H9 (cell line): Measurements from ENCODE around the gene TTN. TPM values are rescaled to one million over a fixed set of nuclear protein-coding genes. Genes with fewer than 3 reads are reported as not detected.

Source experiments
- DNase-seq: peaks from one replicate; pipeline ENCODE4 v3.0.0-alpha.2; 2017
- H2AFZ ChIP-seq: one replicate; pipeline ENCODE4 v1.6.1; 2013; ENCODE audit warnings: mild to moderate bottlenecking, low read length, control low read depth, moderate library complexity
- H2AK5ac ChIP-seq: 2 replicates; pipeline ENCODE4 v1.6.1; 2013; ENCODE audit warnings: low read length, control low read depth, mixed read lengths; ENCODE audit not compliant: insufficient read length
- H2BK120ac ChIP-seq: one replicate; pipeline ENCODE4 v1.6.1; 2013; ENCODE audit warnings: low read depth, mild to moderate bottlenecking, low read length, control low read depth, inconsistent platforms; ENCODE audit not compliant: poor library complexity, severe bottlenecking
- H2BK12ac ChIP-seq: 2 replicates; pipeline ENCODE4 v1.6.1; 2013; ENCODE audit warnings: low read length, control low read depth, mixed read lengths, low read depth; ENCODE audit not compliant: insufficient read length
- H2BK15ac ChIP-seq: 2 replicates; pipeline ENCODE4 v1.6.1; 2013; ENCODE audit warnings: low read depth, low read length, control low read depth
- H2BK20ac ChIP-seq: one replicate; pipeline ENCODE4 v1.6.1; 2013; ENCODE audit warnings: low read depth, mild to moderate bottlenecking, low read length, control low read depth, inconsistent platforms; ENCODE audit not compliant: poor library complexity, severe bottlenecking
- H2BK5ac ChIP-seq: 2 replicates; pipeline ENCODE4 v1.6.1; 2013; ENCODE audit warnings: low read length, control low read depth, mixed read lengths; ENCODE audit not compliant: insufficient read length
- H3K14ac ChIP-seq: 2 replicates; pipeline ENCODE4 v1.6.1; 2013; ENCODE audit warnings: low read length, control low read depth; ENCODE audit not compliant: insufficient read depth
- H3K18ac ChIP-seq: 2 replicates; pipeline ENCODE4 v1.6.1; 2013; ENCODE audit warnings: low read depth, mild to moderate bottlenecking, mixed read lengths, low read length, control low read depth; ENCODE audit not compliant: insufficient read length
- H3K23ac ChIP-seq: 2 replicates; pipeline ENCODE4 v1.6.1; 2013; ENCODE audit warnings: low read length, control low read depth, mixed read lengths, low read depth; ENCODE audit not compliant: insufficient read length
- H3K23me2 ChIP-seq: 2 replicates; pipeline ENCODE4 v1.6.1; 2013; ENCODE audit warnings: low read depth, mild to moderate bottlenecking, mixed read lengths, low read length, control low read depth; ENCODE audit not compliant: insufficient read length, poor library complexity, severe bottlenecking
- H3K27ac ChIP-seq: 2 replicates; pipeline ENCODE4 v1.5.1; 2013; ENCODE audit warnings: low read length, control low read depth, mixed read lengths, low read depth; ENCODE audit not compliant: insufficient read length
- H3K27me3 ChIP-seq: 2 replicates; pipeline ENCODE4 v1.6.1; 2013; ENCODE audit warnings: low read length, control low read depth, inconsistent platforms; ENCODE audit not compliant: insufficient read depth
- H3K4ac ChIP-seq: 2 replicates; pipeline ENCODE4 v1.6.1; 2013; ENCODE audit warnings: low read depth, mild to moderate bottlenecking, control low read depth, inconsistent platforms, low read length, moderate library complexity
- H3K4me1 ChIP-seq: 2 replicates; pipeline ENCODE4 v1.6.1; 2013; ENCODE audit warnings: low read length, control low read depth, inconsistent platforms; ENCODE audit not compliant: insufficient read depth
- H3K4me2 ChIP-seq: 2 replicates; pipeline ENCODE4 v1.6.1; 2013; ENCODE audit warnings: low read length, control low read depth, mixed read lengths; ENCODE audit not compliant: insufficient read length, insufficient read depth
- H3K56ac ChIP-seq: 2 replicates; pipeline ENCODE4 v1.6.1; 2013; ENCODE audit warnings: low read depth, mild to moderate bottlenecking, mixed read lengths, low read length, control low read depth; ENCODE audit not compliant: insufficient read length
- H3K79me1 ChIP-seq: 2 replicates; pipeline ENCODE4 v1.6.1; 2013; ENCODE audit warnings: low read depth, mild to moderate bottlenecking, moderate library complexity, low read length, control low read depth, inconsistent platforms; ENCODE audit not compliant: insufficient read depth, poor library complexity, severe bottlenecking
- H3K79me2 ChIP-seq: 2 replicates; pipeline ENCODE4 v1.6.1; 2013; ENCODE audit warnings: low read length, control low read depth, inconsistent platforms; ENCODE audit not compliant: insufficient read depth
- H3K9ac ChIP-seq: 2 replicates; pipeline ENCODE4 v1.6.1; 2013; ENCODE audit warnings: low read length, control low read depth, mixed read lengths; ENCODE audit not compliant: insufficient read length; ENCODE audit errors: extremely low read depth
- H3K9me3 ChIP-seq: one replicate; pipeline ENCODE4 v1.6.1; 2013; ENCODE audit warnings: low read depth, low read length, inconsistent platforms; ENCODE audit not compliant: control insufficient read depth
- H3T11ph ChIP-seq: one replicate; pipeline ENCODE4 v1.6.1; 2013; ENCODE audit warnings: mild to moderate bottlenecking, low read length, control low read depth, inconsistent platforms
- H4K20me1 ChIP-seq: one replicate; pipeline ENCODE4 v1.6.1; 2013; ENCODE audit not compliant: control insufficient read depth, insufficient read length, insufficient read depth
- H4K5ac ChIP-seq: 2 replicates; pipeline ENCODE4 v1.6.1; 2013; ENCODE audit warnings: low read depth, mild to moderate bottlenecking, mixed read lengths, low read length, control low read depth; ENCODE audit not compliant: insufficient read length
- H4K8ac ChIP-seq: replicated peaks from 2 replicates; pipeline ENCODE4 v1.6.1; 2013; ENCODE audit warnings: low read length, control low read depth, mixed read lengths, low read depth; ENCODE audit not compliant: insufficient read length
- H4K91ac ChIP-seq: 2 replicates; pipeline ENCODE4 v1.6.1; 2013; ENCODE audit warnings: low read depth, mild to moderate bottlenecking, moderate library complexity, mixed read lengths, low read length, control low read depth; ENCODE audit not compliant: insufficient read length
- H3K27ac Mint-ChIP-seq, 3 experiments: 2 replicates in 2 of 3; 3 replicates in 1 of 3; pipeline ENCODE4 v1.8.0; 2020 to 2021; ENCODE audit warnings: mixed read lengths in 3 of 3, mild to moderate bottlenecking in 1 of 3, moderate library complexity in 1 of 3
- H3K27me3 Mint-ChIP-seq: 2 replicates; pipeline ENCODE4 v1.8.0; 2021; ENCODE audit warnings: low read depth, mild to moderate bottlenecking, moderate library complexity, mixed read lengths
- H3K36me3 Mint-ChIP-seq, 3 experiments: 2 replicates in 2 of 3; 3 replicates in 1 of 3; pipeline ENCODE4 v1.8.0; 2020 to 2021; ENCODE audit warnings: low read depth in 3 of 3, mixed read lengths in 3 of 3; ENCODE audit not compliant: insufficient read depth in 1 of 3
- H3K4me1 Mint-ChIP-seq, 2 experiments: 2 replicates each; pipeline ENCODE4 v1.8.0; 2020; ENCODE audit warnings: mixed read lengths in 2 of 2
- H3K4me3 Mint-ChIP-seq, 2 experiments: 2 replicates in 1 of 2; 3 replicates in 1 of 2; pipeline ENCODE4 v1.8.0; 2020 to 2021; ENCODE audit warnings: mild to moderate bottlenecking in 2 of 2, mixed read lengths in 2 of 2, moderate library complexity in 1 of 2
- H3K9me3 Mint-ChIP-seq, 2 experiments: 2 replicates in 1 of 2; 3 replicates in 1 of 2; pipeline ENCODE4 v1.8.0; 2020; ENCODE audit warnings: mild to moderate bottlenecking in 2 of 2, mixed read lengths in 2 of 2, moderate library complexity in 1 of 2
- CTCF ChIP-seq: fragments of 200-600 bp; sonication (generic); conservative IDR thresholded peaks from 3 replicates; pipeline ENCODE4 v1.8.0; 2021; ENCODE audit warnings: antibody characterized with exemption, mild to moderate bottlenecking
- WGBS: extraction: QIAGEN DNeasy Blood & Tissue Kit; methylation state at CpG from one replicate; pipeline ENCODE4 v1.1.7; 2013; ENCODE audit warnings: missing lambda C conversion rate, low lambda C conversion rate, mixed read lengths; ENCODE audit not compliant: insufficient read length; ENCODE audit errors: extremely low coverage; 5-methylcytosine and 5-hydroxymethylcytosine counted together
- total RNA-seq: library from RNA; stranded (reverse); gene quantifications from 2 replicates; pipeline ENCODE4 v1.2.1, GENCODE V29; 2021

Gene TTN
- total RNA-seq, 1 experiment from 2014 or later: 0.70 TPM

GRCh38 chr2:178484245-178485041 is 322.8 kb downstream of the TTN start:
- DNase-seq: no peak

More at GRCh38 chr2:178484245-178485041, 322.8 kb downstream of the TTN start:
- no peak overlapping the region for H4K8ac ChIP-seq
- no peak overlapping the region for H3K9ac ChIP-seq
- no peaks in the 10 kb centered on the region for H3K9me3 ChIP-seq
- peaks cover 3% of the 10 kb centered on the region; the same call in 1 of the 2 replicates for H3K79me2 ChIP-seq
- H3K27ac ChIP-seq: no peak overlapping the region
- H4K91ac ChIP-seq: no peak overlapping the region
- H3K56ac ChIP-seq: no peak overlapping the region
- no peak overlapping the region for H2BK5ac ChIP-seq
- H3K18ac ChIP-seq: no peak overlapping the region
- H2BK120ac ChIP-seq: no peak overlapping the region
- H3K27me3 ChIP-seq: no peaks in the 10 kb centered on the region
- no peak overlapping the region for H2AFZ ChIP-seq
- no peak overlapping the region for H3K14ac ChIP-seq
- Mint-ChIP-seq H3K27ac (no peak overlapping the region; a peak in 1 of 7 replicates), H3K27me3 (no peaks in the 10 kb centered on the region; the same call in 1 of the 2 replicates), H3K36me3 (peaks cover 0 to 9% (median 4%) of the 10 kb centered on the region in 3 experiments; a peak in 3 of 7 replicates), H3K9me3 (no peaks in the 10 kb centered on the region; a peak in 1 of 5 replicates), H3K4me3 (no peak overlapping the region), H3K4me1 (peaks cover 18 to 23% of the 10 kb centered on the region in 2 experiments)
- H2BK12ac ChIP-seq: no peak overlapping the region
- peaks cover 3% of the 10 kb centered on the region for H3K79me1 ChIP-seq
- no peaks in the 10 kb centered on the region for H4K20me1 ChIP-seq
- WGBS: no CpG with 5 or more reads among the region's 6 CpGs
- H3K4me2 ChIP-seq: no peak overlapping the region
- no peak overlapping the region for H2BK15ac ChIP-seq
- H3K4me1 ChIP-seq: peaks cover 3% of the 10 kb centered on the region; the same call in 1 of the 2 replicates
- no peak overlapping the region for H2BK20ac ChIP-seq
- no peak overlapping the region for H4K5ac ChIP-seq
- H3K23me2 ChIP-seq: peaks cover 7% of the 10 kb centered on the region
- no peak overlapping the region for H3K23ac ChIP-seq
- H3K4ac ChIP-seq: no peak overlapping the region
- no peak overlapping the region for H2AK5ac ChIP-seq
- TF ChIP-seq CTCF: no peak
- H3T11ph ChIP-seq: no peak overlapping the region
